Measurements from ENCODE around the gene ZFR. TPM values are rescaled to one million over a fixed set of nuclear protein-coding genes. Genes with fewer than 3 reads are reported as not detected.

The ZFR gene
- total RNA-seq = 10 to 100 TPM; 48.0 to 74.5 (median 53.3) TPM
- polyA plus RNA-seq = 10 to 100 TPM; 25.1 to 29.8 (median 26.5) TPM
- long read RNA-seq, donor 1, full-length matches to known transcripts = 22 of 38 reads
- long read RNA-seq, donor 1, partial matches to known transcripts = 16 of 38 reads
- long read RNA-seq, donor 1, other reads (novel, unspliced or antisense) = 0 of 38 reads
- long read RNA-seq, donor 2, full-length matches to known transcripts = 18 of 29 reads
- long read RNA-seq, donor 2, partial matches to known transcripts = 11 of 29 reads
- long read RNA-seq, donor 2, other reads (novel, unspliced or antisense) = 0 of 29 reads

- Histone ChIP-seq H3K4me1 (peaks cover 29 to 68% (median 45%) of the 10 kb centered on the region in 6 donors), H3K27ac (peak within 1 kb of the TSS; percentile 92 to 97 (median 95)), H3K36me3 (no peaks in the 10 kb centered on the region), H3K27me3 (replicated peaks in 1 of 7) (no peaks in the 10 kb centered on the region), H3K9me3 (no peaks in the 10 kb centered on the region), H3K4me3 (peak within 1 kb of the TSS; percentile 79 to 99 (median 94))
- DNase-seq = peak; percentile 98
- 6 to 10% (median 9%) methylated on average over 39 to 70 of the region's 70 CpGs for WGBS, 5 donors
- peak; percentile 92 to 95 (median 94) for TF ChIP-seq POLR2AphosphoS5 (IDR thresholded peaks at IDR 0.05)
- TF ChIP-seq POLR2A (IDR thresholded peaks at IDR 0.05) = peak in 2 of 3 donors; percentile 2 to 41
- TF ChIP-seq CTCF (IDR thresholded peaks at IDR 0.05 in 8 of 11, conservative IDR thresholded peaks at IDR 0.05 in 3 of 11) = peak in 4 of 11 experiments; percentile 7 to 18 (median 13)
- intact Hi-C loops (cut with DNase I; ENCODE audit: low total_unique reads) = no loop called here
Observed at GRCh38 chr5:32444431-32445286, at the start of gene ZFR. Gene ZFR, minus strand, starts transcription at chr5:32444740. Its CDS starts 82 bp downstream, at chr5:32444658.

GRCh38 chr5:32490972-32491557 is 46.5 kb upstream of the ZFR start:
- 89 to 93% (median 91%) methylated on average over 6 of the region's 6 CpGs for WGBS, 5 donors
- intact Hi-C loops (cut with DNase I; ENCODE audit: low total_unique reads) = loop anchor here (5.0 kb wide), 1 partner anchor 101 kb away; no protein-coding TSS in a partner anchor

GRCh38 chr5:32489791-32490562 is 45.4 kb upstream of the ZFR start:
- Histone ChIP-seq H3K27ac (no peak overlapping the region), H3K27me3 (replicated peaks in 1 of 7) (no peaks in the 10 kb centered on the region), H3K9me3 (no peaks in the 10 kb centered on the region), H3K36me3 (no peaks in the 10 kb centered on the region), H3K4me3 (no peak overlapping the region), H3K4me1 (peaks cover 0 to 9% (median 0%) of the 10 kb centered on the region in 6 donors)
- TF ChIP-seq CTCF (IDR thresholded peaks at IDR 0.05 in 8 of 11, conservative IDR thresholded peaks at IDR 0.05 in 3 of 11) (peak; percentile 19 to 78 (median 65)), POLR2AphosphoS5 (IDR thresholded peaks at IDR 0.05) (no peak)
- intact Hi-C loops (cut with DNase I; ENCODE audit: low total_unique reads) = loop anchor here (5.0 kb wide), 1 partner anchor 102 kb away; no protein-coding TSS in a partner anchor
- 29 to 40% (median 35%) methylated on average over 10 of the region's 10 CpGs for WGBS, 5 donors
- DNase-seq = peak; percentile 85

More at GRCh38 chr5:32490972-32491557, 46.5 kb upstream of the ZFR start:
- Histone ChIP-seq H3K9me3 (no peaks in the 10 kb centered on the region), H3K27me3 (replicated peaks in 1 of 7) (no peaks in the 10 kb centered on the region), H3K27ac (no peak overlapping the region), H3K4me3 (no peak overlapping the region), H3K4me1 (peaks cover 0 to 9% (median 0%) of the 10 kb centered on the region in 6 donors), H3K36me3 (no peaks in the 10 kb centered on the region)
- no peak for DNase-seq
- TF ChIP-seq POLR2AphosphoS5 (IDR thresholded peaks at IDR 0.05) = no peak
- TF ChIP-seq CTCF (IDR thresholded peaks at IDR 0.05 in 8 of 11, conservative IDR thresholded peaks at IDR 0.05 in 3 of 11) = no peak
- no peak for TF ChIP-seq POLR2A (IDR thresholded peaks at IDR 0.05)

Measured in spleen (tissue), 13 donors.